K562 (cell line): ENCODE data around the gene SLC22A4. TPM values are rescaled to one million over a fixed set of nuclear protein-coding genes. Genes with fewer than 3 reads are reported as not detected.

ENCODE experiments used
- DEAF1 ChIP-seq: fragments of 450-650 bp; formaldehyde crosslinking; IDR thresholded peaks from 2 replicates; pipeline ENCODE4 v1.4.0; 2020; ENCODE audit warnings: mild to moderate bottlenecking, moderate library complexity
- IFI16 ChIP-seq: fragments of 250-450 bp; sonication (Bioruptor Pico); IDR thresholded peaks from 2 replicates; pipeline ENCODE4 v2.1.2; 2022; ENCODE audit warnings: mild to moderate bottlenecking, inconsistent platforms
- JUN ChIP-seq, 2 experiments: sonication (generic) in 1 of 2; formaldehyde crosslinking in 1 of 2; IDR thresholded peaks; 2 replicates each; pipeline versions ENCODE4 v1.6.1 to v1.8.0; 2012 to 2022; ENCODE audit warnings: borderline replicate concordance in 2 of 2, mild to moderate bottlenecking in 2 of 2, improper control_type of control experiment in 1 of 2, low read depth in 1 of 2, low read length in 1 of 2, missing genetic modification reagents in 1 of 2
- KDM5B ChIP-seq: fragments of 200-600 bp; sonication (generic); IDR thresholded peaks from 2 replicates; pipeline ENCODE4 v1.6.1; 2012; ENCODE audit warnings: low read depth, mild to moderate bottlenecking, moderate library complexity, low read length, control low read depth, inconsistent platforms; ENCODE audit not compliant: insufficient replicate concordance
- MEF2D ChIP-seq: conservative IDR thresholded peaks from 2 replicates; pipeline ENCODE4 v1.6.1; 2016; ENCODE audit warnings: low read depth, missing genetic modification characterization, missing compliant biosample characterization
- MYC ChIP-seq, 2 experiments: fragments of 250-450 bp in 1 of 2; sonication (Bioruptor Pico) in 1 of 2; IDR thresholded peaks; 2 replicates each; pipeline versions ENCODE4 v1.5.1 to v1.6.1; 2012 to 2021; ENCODE audit warnings: low read depth in 2 of 2, borderline replicate concordance in 1 of 2, improper control_type of control experiment in 1 of 2, low read length in 1 of 2, mild to moderate bottlenecking in 1 of 2, moderate library complexity in 1 of 2
- NCOA1 ChIP-seq: fragments of 450-650 bp; IDR thresholded peaks from 2 replicates; pipeline ENCODE4 v1.6.1; 2016; ENCODE audit warnings: low read depth
- NR0B1 ChIP-seq: fragments of 450-650 bp; IDR thresholded peaks from one replicate; pipeline ENCODE4 v1.6.1; 2018; ENCODE audit warnings: mild to moderate bottlenecking, moderate library complexity; ENCODE audit not compliant: partially characterized antibody
- NR2C2 ChIP-seq, 2 experiments: fragments of 200-800 bp in 1 of 2; sonication (Bioruptor generic) in 1 of 2; sonication (generic) in 1 of 2; formaldehyde crosslinking in 1 of 2; IDR thresholded peaks; 2 replicates each; pipeline versions ENCODE4 v1.6.1 to v1.8.0; 2016 to 2022; ENCODE audit warnings: mild to moderate bottlenecking in 1 of 2, missing compliant biosample characterization in 1 of 2, missing genetic modification characterization in 1 of 2, missing genetic modification reagents in 1 of 2
- RBFOX2 ChIP-seq: fragments of 200-400 bp; formaldehyde crosslinking; IDR thresholded peaks from 2 replicates; pipeline ENCODE4 v1.6.1; 2017; ENCODE audit warnings: low read depth, mild to moderate bottlenecking, low read length, moderate library complexity
- RFX1 ChIP-seq: fragments of 450-650 bp; IDR thresholded peaks from 2 replicates; pipeline ENCODE4 v1.6.1; 2016; ENCODE audit warnings: mild to moderate bottlenecking, moderate library complexity
- STAT5B ChIP-seq: fragments of 250-450 bp; sonication (Bioruptor Pico); IDR thresholded peaks from 2 replicates; pipeline ENCODE4 v1.8.0; 2021; ENCODE audit warnings: mild to moderate bottlenecking, inconsistent platforms
- THAP12 ChIP-seq: fragments of 250-450 bp; sonication (Bioruptor Pico); IDR thresholded peaks from 2 replicates; pipeline ENCODE4 v1.9.0; 2021; ENCODE audit warnings: mild to moderate bottlenecking, inconsistent platforms
- ZNF280A ChIP-seq: fragments of 450-650 bp; IDR thresholded peaks from 2 replicates; pipeline ENCODE4 v1.6.1; 2018; ENCODE audit warnings: mild to moderate bottlenecking, low read depth; ENCODE audit not compliant: partially characterized antibody
- ZNF785 ChIP-seq: fragments of 250-450 bp; sonication (Bioruptor Pico); IDR thresholded peaks from 2 replicates; pipeline ENCODE4 v1.4.0; 2020; ENCODE audit warnings: mild to moderate bottlenecking
- polyA plus RNA-seq, 8 experiments: library from polyadenylated mRNA; depleted of rRNA in 4 of 8; stranded (reverse) in 5 of 8; unstranded in 3 of 8; fragments of >200 nt; fragmentation: Nextera tagmentation in 2 of 8; fragmentation: Illumina TruSeq in 1 of 8; extraction: Ambion mirVana in 2 of 8; extraction: Trizol in 1 of 8; gene quantifications; 2 replicates each; pipeline versions ENCODE4 v1.2.1 to v1.2.3, GENCODE V29; 2011 to 2014; ENCODE audit warnings: inconsistent platforms in 1 of 8, missing spikeins in 1 of 8
- total RNA-seq, 7 experiments: library from RNA; depleted of rRNA in 6 of 7; stranded (reverse); fragments of >200 nt in 6 of 7; fragmentation: Illumina TruSeq in 2 of 7; extraction: Trizol in 2 of 7; gene quantifications; 2 replicates each; pipeline versions ENCODE4 v1.2.1 to v1.2.3, GENCODE V29; 2011 to 2021; ENCODE audit warnings: low replicate concordance in 1 of 7

SLC22A4 gene
- total and polyA plus RNA-seq, 9 of the 15 experiments (the other 6 are each of a cell fraction or from before 2014, with no cell fraction given) = 2.7 to 9.5 (median 6.2) TPM

GRCh38 chr5:132323202-132323601 is 29.0 kb downstream of the SLC22A4 start (continued):
- TF ChIP-seq STAT5B (CRISPR knock-in tag) (no peak), DEAF1 (CRISPR knock-in tag) (no peak), NCOA1 (no peak), MYC (IDR thresholded peaks at IDR 0.05; ENCODE audit: low read depth, low read length) (no peak), MYC (CRISPR knock-in tag; IDR thresholded peaks at IDR 0.05; ENCODE audit: borderline replicate concordance, low read depth) (no peak), NR2C2 (CRISPR knock-in tag; IDR thresholded peaks at IDR 0.05) (no peak), NR2C2 (tag; IDR thresholded peaks at IDR 0.05) (no peak), IFI16 (CRISPR knock-in tag) (no peak), RFX1 (no peak), ZNF785 (CRISPR knock-in tag) (no peak), JUN (IDR thresholded peaks at IDR 0.05; ENCODE audit: borderline replicate concordance, low read depth, low read length) (no peak), JUN (CRISPR knock-in tag; IDR thresholded peaks at IDR 0.05; ENCODE audit: borderline replicate concordance) (no peak), THAP12 (CRISPR knock-in tag) (no peak), ZNF280A (no peak), RBFOX2 (no peak), KDM5B (no peak), MEF2D (tag) (no peak), NR0B1 (no peak)
